Measurements from ENCODE around the gene CARHSP1.

GRCh38 chr16:8888951-8889892, 20.4 kb upstream of the CARHSP1 start:
- no peak for TF ChIP-seq CTCF (IDR thresholded peaks at IDR 0.05; ENCODE audit: insufficient read depth, low read depth, low read length)
- TF ChIP-seq EZH2 (IDR thresholded peaks at IDR 0.05; ENCODE audit: insufficient read depth, low read length): no peak
